Loucy (cell line): ENCODE results near the gene ARSD.
"Not testable (repeated sequence)": the region's sequence is repeated elsewhere in the genome, so short reads cannot be mapped to it uniquely, and the experiment has no call there.

Source experiments
- H2AFZ ChIP-seq: fragments of 200-600 bp; sonication (generic); 2 replicates; pipeline ENCODE4 v1.6.0; 2016; ENCODE audit warnings: antibody characterized with exemption, mild to moderate bottlenecking, low read length, moderate library complexity
- H3F3A ChIP-seq: fragments of 200-600 bp; 2 replicates; pipeline ENCODE4 v1.6.0; 2016; ENCODE audit warnings: antibody characterized with exemption, low read depth, mild to moderate bottlenecking
- H3K27me3 ChIP-seq: fragments of 200-600 bp; sonication (generic); 2 replicates; pipeline ENCODE4 v1.6.1; 2014; ENCODE audit warnings: low read length, mild to moderate bottlenecking; ENCODE audit not compliant: insufficient read depth, poor library complexity, severe bottlenecking
- H3K36me3 ChIP-seq: fragments of 200-600 bp; sonication (generic); 2 replicates; pipeline ENCODE4 v1.6.1; 2016; ENCODE audit warnings: low read length; ENCODE audit not compliant: insufficient read depth
- H3K4me1 ChIP-seq: fragments of 200-600 bp; sonication (generic); 2 replicates; pipeline ENCODE4 v1.5.1; 2014; ENCODE audit warnings: low read length, mild to moderate bottlenecking; ENCODE audit not compliant: insufficient read depth, poor library complexity, severe bottlenecking
- H3K4me2 ChIP-seq: fragments of 200-600 bp; sonication (generic); 2 replicates; pipeline ENCODE4 v1.6.0; 2014; ENCODE audit warnings: antibody characterized with exemption, low read length, low read depth, mild to moderate bottlenecking; ENCODE audit not compliant: poor library complexity, severe bottlenecking
- H3K4me3 ChIP-seq: fragments of 200-600 bp; sonication (generic); 2 replicates; pipeline ENCODE4 v1.5.1; 2014; ENCODE audit warnings: low read length, mild to moderate bottlenecking, mixed read lengths; ENCODE audit not compliant: poor library complexity, severe bottlenecking
- H3K79me2 ChIP-seq: fragments of 200-600 bp; sonication (generic); 2 replicates; pipeline ENCODE4 v1.6.1; 2014; ENCODE audit warnings: low read length; ENCODE audit not compliant: insufficient read depth
- H3K9ac ChIP-seq: fragments of 200-600 bp; sonication (generic); 2 replicates; pipeline ENCODE4 v1.6.0; 2014; ENCODE audit warnings: mild to moderate bottlenecking, low read depth, low read length, moderate library complexity; ENCODE audit not compliant: poor library complexity, severe bottlenecking
- H3K9me2 ChIP-seq: fragments of 200-600 bp; sonication (generic); replicated peaks from 2 replicates; pipeline ENCODE4 v1.6.1; 2016; ENCODE audit warnings: low read depth, low read length, mixed read lengths
- H3K9me3 ChIP-seq: fragments of 200-600 bp; sonication (generic); 2 replicates; pipeline ENCODE4 v1.6.1; 2014; ENCODE audit warnings: mild to moderate bottlenecking, antibody characterized with exemption, low read length, low read depth; ENCODE audit not compliant: insufficient read depth
- H4K20me1 ChIP-seq: fragments of 200-600 bp; sonication (generic); 2 replicates; pipeline ENCODE4 v1.6.0; 2014; ENCODE audit warnings: antibody characterized with exemption, low read length, mild to moderate bottlenecking; ENCODE audit not compliant: insufficient read depth, poor library complexity, severe bottlenecking
- CTCF ChIP-seq: fragments of 200-600 bp; sonication (generic); conservative IDR thresholded peaks from 2 replicates; pipeline ENCODE4 v1.5.1; 2014; ENCODE audit warnings: mild to moderate bottlenecking, antibody characterized with exemption, low read length
- EZH2phosphoT487 ChIP-seq: fragments of 200-600 bp; IDR thresholded peaks from 2 replicates; pipeline ENCODE4 v1.6.1; 2018; ENCODE audit warnings: antibody characterized with exemption, mild to moderate bottlenecking, moderate library complexity, borderline replicate concordance

ARSD gene

GRCh38 chrX:2955838-2956237 is 26.7 kb upstream of the ARSD start:
- H4K20me1 ChIP-seq, result no peaks in the 10 kb centered on the region
- no peaks in the 10 kb centered on the region for H3K36me3 ChIP-seq
- H3K4me2 ChIP-seq, result no peak overlapping the region
- H3K9ac ChIP-seq, result no peak overlapping the region
- no peaks in the 10 kb centered on the region for H3K9me2 ChIP-seq
- no peak for TF ChIP-seq CTCF
- TF ChIP-seq EZH2phosphoT487, result no peak
- no peak overlapping the region for H3K4me3 ChIP-seq
- no peaks in the 10 kb centered on the region for H3K27me3 ChIP-seq
- H3F3A ChIP-seq, result no peaks in the 10 kb centered on the region
- H3K9me3 ChIP-seq, result no peaks in the 10 kb centered on the region
- H3K4me1 ChIP-seq, result no peaks in the 10 kb centered on the region
- H2AFZ ChIP-seq, result no peak overlapping the region
- no peaks in the 10 kb centered on the region for H3K79me2 ChIP-seq

GRCh38 chrX:2955281-2955680 is 26.1 kb upstream of the ARSD start:
- no peaks in the 10 kb centered on the region for H3K79me2 ChIP-seq
- H3K36me3 ChIP-seq, result no peaks in the 10 kb centered on the region
- TF ChIP-seq CTCF (no peak), EZH2phosphoT487 (no peak)
- H3F3A ChIP-seq, result no peaks in the 10 kb centered on the region
- no peak overlapping the region for H3K4me2 ChIP-seq
- H3K9me3 ChIP-seq, result no peaks in the 10 kb centered on the region
- no peaks in the 10 kb centered on the region for H3K27me3 ChIP-seq
- H3K4me3 ChIP-seq, result no peak overlapping the region
- H3K9ac ChIP-seq, result no peak overlapping the region
- H3K9me2 ChIP-seq, result no peaks in the 10 kb centered on the region
- no peak overlapping the region for H2AFZ ChIP-seq
- no peaks in the 10 kb centered on the region for H3K4me1 ChIP-seq
- no peaks in the 10 kb centered on the region for H4K20me1 ChIP-seq

- Histone ChIP-seq H3K4me1 (no peaks in the 10 kb centered on the region), H3K4me3 (no peak overlapping the region), H3K4me2 (no peak overlapping the region), H3F3A (no peaks in the 10 kb centered on the region), H2AFZ (no peak overlapping the region), H4K20me1 (no peaks in the 10 kb centered on the region), H3K9me2 (no peaks in the 10 kb centered on the region), H3K9me3 (no peaks in the 10 kb centered on the region), H3K36me3 (no peaks in the 10 kb centered on the region), H3K27me3 (no peaks in the 10 kb centered on the region), H3K9ac (no peak overlapping the region), H3K79me2 (no peaks in the 10 kb centered on the region)
- TF ChIP-seq CTCF (no peak), EZH2phosphoT487 (no peak)
Measured at GRCh38 chrX:2954541-2954940, 25.4 kb upstream of the ARSD start.

- not testable (repeated sequence) for H3K27me3 ChIP-seq, H3K4me3 ChIP-seq, H3K9me3 ChIP-seq, H3K79me2 ChIP-seq, H4K20me1 ChIP-seq, H3F3A ChIP-seq, H3K4me1 ChIP-seq, H3K9ac ChIP-seq, H3K4me2 ChIP-seq, H3K9me2 ChIP-seq, H3K36me3 ChIP-seq, H2AFZ ChIP-seq
Measured at GRCh38 chrX:2937942-2938341, 8.8 kb upstream of the ARSD start.
